Smooth muscle cell (in vitro differentiated cells): ENCODE data around the gene SORL1. TPM values are rescaled to one million over a fixed set of nuclear protein-coding genes. Genes with fewer than 3 reads are reported as not detected.

ENCODE experiments used
- DNase-seq: peaks from one replicate; lab custom pipeline; 2025; ENCODE audit not compliant: unreplicated experiment; lab: John Stamatoyannopoulos, UW
- H2AFZ ChIP-seq: fragments of 200-600 bp; sonication (generic); 2 replicates; pipeline ENCODE4 v1.6.0; 2016; ENCODE audit warnings: antibody characterized with exemption, low read depth, mild to moderate bottlenecking
- H3F3A ChIP-seq: fragments of 200-600 bp; sonication (generic); 2 replicates; pipeline ENCODE4 v1.6.0; 2017; ENCODE audit warnings: antibody characterized with exemption, low read depth
- H3K27ac ChIP-seq: fragments of 200-600 bp; sonication (generic); 2 replicates; pipeline ENCODE4 v1.5.1; 2016; ENCODE audit warnings: low read depth, mild to moderate bottlenecking
- H3K27me3 ChIP-seq: fragments of 200-600 bp; sonication (generic); 2 replicates; pipeline ENCODE4 v1.6.1; 2016; ENCODE audit warnings: low read depth, mild to moderate bottlenecking
- H3K36me3 ChIP-seq: fragments of 200-600 bp; sonication (generic); 2 replicates; pipeline ENCODE4 v1.5.1; 2016; ENCODE audit warnings: low read depth
- H3K4me1 ChIP-seq: fragments of 200-600 bp; sonication (generic); 2 replicates; pipeline ENCODE4 v1.5.1; 2016; ENCODE audit warnings: low read depth
- H3K4me2 ChIP-seq: fragments of 200-600 bp; sonication (generic); 2 replicates; pipeline ENCODE4 v1.6.0; 2016; ENCODE audit warnings: mild to moderate bottlenecking
- H3K4me3 ChIP-seq: fragments of 200-600 bp; sonication (generic); 2 replicates; pipeline ENCODE4 v1.5.1; 2016; ENCODE audit warnings: mild to moderate bottlenecking
- H3K79me2 ChIP-seq: fragments of 200-600 bp; sonication (generic); 2 replicates; pipeline ENCODE4 v1.6.0; 2016; ENCODE audit warnings: low read depth, mild to moderate bottlenecking
- H3K9ac ChIP-seq: fragments of 200-600 bp; sonication (generic); 2 replicates; pipeline ENCODE4 v1.6.0; 2016; ENCODE audit warnings: low read depth
- H3K9me3 ChIP-seq: fragments of 200-600 bp; sonication (generic); replicated peaks from 2 replicates; pipeline ENCODE4 v1.5.1; 2016; ENCODE audit warnings: low read depth
- H4K20me1 ChIP-seq: fragments of 200-600 bp; sonication (generic); 2 replicates; pipeline ENCODE4 v1.6.0; 2016; ENCODE audit warnings: low read depth
- WGBS: methylation state at CpG from one replicate; pipeline ENCODE4 v1.1.7; 2016; ENCODE audit warnings: low lambda C conversion rate; 5-methylcytosine and 5-hydroxymethylcytosine counted together
- polyA plus RNA-seq: library from polyadenylated mRNA; unstranded; fragments of >200 nt; fragmentation: Nextera tagmentation; extraction: Ambion mirVana; gene quantifications from 2 replicates; pipeline ENCODE4 v1.2.1, GENCODE V29; 2016
- total RNA-seq: library from RNA; depleted of rRNA; stranded (reverse); fragments of >200 nt; gene quantifications from 2 replicates; pipeline ENCODE4 v1.2.3, GENCODE V29; 2014
- TF ChIP-seq, protein P1 (sequence below): fragments of 200-600 bp; sonication (generic); IDR thresholded peaks from 2 replicates; pipeline ENCODE4 v1.5.1; 2017; ENCODE audit warnings: borderline replicate concordance, mild to moderate bottlenecking, antibody characterized with exemption; ENCODE audit not compliant: insufficient read depth, poor library complexity, severe bottlenecking

SORL1 gene
- total and polyA plus RNA-seq, 2 experiments from 2014 or later = 1.2 to 5.8 TPM

DNA sequence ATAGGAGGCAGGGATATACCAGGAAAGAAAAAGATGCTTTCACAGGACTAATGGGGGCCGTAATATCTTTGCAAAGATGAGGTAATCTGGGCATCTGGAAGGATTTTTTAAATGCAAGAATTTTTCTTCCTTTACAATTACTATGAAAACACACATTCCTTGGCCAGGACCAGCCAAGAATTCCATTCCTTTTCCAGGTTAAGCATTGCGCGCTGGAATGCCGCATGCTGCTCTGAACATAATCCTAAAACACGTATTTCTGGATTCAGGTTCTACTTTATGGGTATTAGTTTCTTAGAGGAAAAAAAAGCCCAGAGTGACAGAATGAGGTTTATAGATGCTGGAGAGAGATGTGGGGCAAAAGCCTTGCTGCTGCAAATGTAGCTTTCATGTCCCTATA lies 100.0 kb downstream of the SORL1 start:
- H3K9me3 ChIP-seq = no peaks in the 10 kb centered on the region
- no peak overlapping the region for H3K4me3 ChIP-seq
- H3K9ac ChIP-seq = no peak overlapping the region
- H4K20me1 ChIP-seq = no peaks in the 10 kb centered on the region
- no peaks in the 10 kb centered on the region for H3K79me2 ChIP-seq
- H3K4me1 ChIP-seq = no peaks in the 10 kb centered on the region
- H3K27me3 ChIP-seq = no peaks in the 10 kb centered on the region
- H2AFZ ChIP-seq = no peak overlapping the region
- TF ChIP-seq, protein P1, sequence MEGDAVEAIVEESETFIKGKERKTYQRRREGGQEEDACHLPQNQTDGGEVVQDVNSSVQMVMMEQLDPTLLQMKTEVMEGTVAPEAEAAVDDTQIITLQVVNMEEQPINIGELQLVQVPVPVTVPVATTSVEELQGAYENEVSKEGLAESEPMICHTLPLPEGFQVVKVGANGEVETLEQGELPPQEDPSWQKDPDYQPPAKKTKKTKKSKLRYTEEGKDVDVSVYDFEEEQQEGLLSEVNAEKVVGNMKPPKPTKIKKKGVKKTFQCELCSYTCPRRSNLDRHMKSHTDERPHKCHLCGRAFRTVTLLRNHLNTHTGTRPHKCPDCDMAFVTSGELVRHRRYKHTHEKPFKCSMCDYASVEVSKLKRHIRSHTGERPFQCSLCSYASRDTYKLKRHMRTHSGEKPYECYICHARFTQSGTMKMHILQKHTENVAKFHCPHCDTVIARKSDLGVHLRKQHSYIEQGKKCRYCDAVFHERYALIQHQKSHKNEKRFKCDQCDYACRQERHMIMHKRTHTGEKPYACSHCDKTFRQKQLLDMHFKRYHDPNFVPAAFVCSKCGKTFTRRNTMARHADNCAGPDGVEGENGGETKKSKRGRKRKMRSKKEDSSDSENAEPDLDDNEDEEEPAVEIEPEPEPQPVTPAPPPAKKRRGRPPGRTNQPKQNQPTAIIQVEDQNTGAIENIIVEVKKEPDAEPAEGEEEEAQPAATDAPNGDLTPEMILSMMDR = no peak
- H3K27ac ChIP-seq = no peak overlapping the region
- WGBS = 91% methylated on average over 5 of the region's 5 CpGs
- no peak overlapping the region for H3K4me2 ChIP-seq
- no peaks in the 10 kb centered on the region for H3F3A ChIP-seq
- no peaks in the 10 kb centered on the region for H3K36me3 ChIP-seq
- no peak for DNase-seq

DNA sequence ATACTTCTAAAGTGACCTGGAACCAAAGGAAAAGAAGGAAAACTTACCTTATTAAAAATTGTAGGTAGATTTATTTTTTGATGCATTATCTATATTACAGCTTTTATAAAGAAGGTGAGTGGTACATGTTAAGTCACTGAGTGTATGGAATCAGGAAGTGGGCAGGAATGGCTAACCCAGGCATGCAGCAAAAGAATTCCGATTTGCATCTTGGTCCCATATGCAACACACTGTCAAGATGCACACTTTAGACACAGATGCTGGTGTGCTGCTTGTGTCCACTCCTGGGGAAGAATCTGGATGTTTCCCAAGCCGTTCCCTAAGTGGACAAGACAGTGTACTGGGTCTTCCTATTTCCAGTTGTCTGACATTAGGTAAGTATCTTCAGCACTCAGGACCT lies 100.5 kb downstream of the SORL1 start:
- no peaks in the 10 kb centered on the region for H3K79me2 ChIP-seq
- no peaks in the 10 kb centered on the region for H3K36me3 ChIP-seq
- H3K27me3 ChIP-seq = no peaks in the 10 kb centered on the region
- no peaks in the 10 kb centered on the region for H4K20me1 ChIP-seq
- H3K9ac ChIP-seq = no peak overlapping the region
- no peak overlapping the region for H3K27ac ChIP-seq
- no peak overlapping the region for H2AFZ ChIP-seq
- TF ChIP-seq, protein P1 = no peak
- no peak for DNase-seq
- H3K4me1 ChIP-seq = no peaks in the 10 kb centered on the region
- no peak overlapping the region for H3K4me3 ChIP-seq
- 89% methylated on average over 2 of the region's 2 CpGs for WGBS
- H3K4me2 ChIP-seq = no peak overlapping the region
- H3K9me3 ChIP-seq = no peaks in the 10 kb centered on the region
- no peaks in the 10 kb centered on the region for H3F3A ChIP-seq

DNA sequence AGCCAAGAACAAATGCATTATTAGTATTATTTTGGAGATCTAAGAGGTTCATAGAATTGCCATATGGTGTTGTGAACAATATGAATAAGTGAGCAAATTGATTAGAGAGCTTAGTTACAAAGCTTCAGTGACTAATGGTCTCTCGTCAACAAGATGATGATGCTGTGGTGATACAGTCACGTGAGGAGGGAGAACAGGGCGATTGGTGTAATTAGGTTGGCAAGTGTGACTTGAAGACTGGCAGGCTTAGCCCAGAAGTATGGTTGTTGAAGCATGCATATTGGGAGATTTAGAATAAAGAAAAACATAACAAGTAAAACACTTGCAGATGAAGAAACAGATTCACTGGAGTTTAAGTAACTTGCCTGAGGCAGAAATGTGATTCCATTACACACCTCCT lies 101.3 kb downstream of the SORL1 start:
- Histone ChIP-seq H2AFZ (no peak overlapping the region), H3K36me3 (no peaks in the 10 kb centered on the region), H3K4me1 (no peaks in the 10 kb centered on the region), H4K20me1 (no peaks in the 10 kb centered on the region), H3K9ac (no peak overlapping the region), H3K27ac (peak overlapping the region; percentile 41), H3K4me3 (no peak overlapping the region), H3F3A (no peaks in the 10 kb centered on the region), H3K79me2 (no peaks in the 10 kb centered on the region), H3K4me2 (no peak overlapping the region), H3K27me3 (no peaks in the 10 kb centered on the region), H3K9me3 (no peaks in the 10 kb centered on the region)
- DNase-seq = no peak
- 63% methylated on average over 3 of the region's 3 CpGs for WGBS
- TF ChIP-seq, protein P1 = no peak

DNA sequence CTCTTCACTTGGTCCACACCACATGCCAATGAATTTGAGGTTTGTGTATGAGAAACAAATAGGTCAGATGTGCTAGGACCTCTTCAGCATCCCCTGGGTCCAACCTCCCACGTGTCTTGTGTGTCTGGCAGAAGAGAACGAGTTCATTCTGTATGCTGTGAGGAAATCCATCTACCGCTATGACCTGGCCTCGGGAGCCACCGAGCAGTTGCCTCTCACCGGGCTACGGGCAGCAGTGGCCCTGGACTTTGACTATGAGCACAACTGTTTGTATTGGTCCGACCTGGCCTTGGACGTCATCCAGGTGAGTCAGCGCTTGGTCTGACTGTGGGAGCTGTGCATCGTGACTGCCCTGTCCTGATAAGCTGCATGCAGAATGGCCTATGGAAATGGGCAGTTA lies 101.7 kb downstream of the SORL1 start:
- H2AFZ ChIP-seq = no peak overlapping the region
- H3K9ac ChIP-seq = no peak overlapping the region
- H4K20me1 ChIP-seq = no peaks in the 10 kb centered on the region
- H3K9me3 ChIP-seq = no peaks in the 10 kb centered on the region
- no peaks in the 10 kb centered on the region for H3K4me1 ChIP-seq
- peak overlapping the region; percentile 41 for H3K27ac ChIP-seq
- H3K36me3 ChIP-seq = no peaks in the 10 kb centered on the region
- no peak for DNase-seq
- TF ChIP-seq, protein P1 = no peak
- no peak overlapping the region for H3K4me3 ChIP-seq
- H3F3A ChIP-seq = no peaks in the 10 kb centered on the region
- no peaks in the 10 kb centered on the region for H3K27me3 ChIP-seq
- 77% methylated on average over 11 of the region's 11 CpGs for WGBS
- no peaks in the 10 kb centered on the region for H3K79me2 ChIP-seq
- no peak overlapping the region for H3K4me2 ChIP-seq
